Measurements from ENCODE around the gene MFN1.

The MFN1 gene

GRCh38 chr3:179347345-179348194 is at the start of gene MFN1:
MFN1 (plus strand) TSS chr3:179347709; CDS start chr3:179348852, 1,143 bp downstream.
- DNase-seq (ENCODE audit: extremely low read depth, insufficient read length) = peak; percentile 87

GRCh38 chr3:179297971-179298725 is 49.4 kb upstream of the MFN1 start:
- no peak for TF ChIP-seq CTCF (IDR thresholded peaks at IDR 0.05; ENCODE audit: insufficient read depth, low read length, poor library complexity, severe bottlenecking)
- DNase-seq (ENCODE audit: extremely low read depth, insufficient read length) = no peak
- no peaks in the 10 kb centered on the region for H3K27me3 ChIP-seq (replicated peaks; ENCODE audit: control insufficient read depth, insufficient read depth, low read length)
- no peak overlapping the region for H3K4me3 ChIP-seq (replicated peaks; ENCODE audit: low read depth, low read length)
- H3K36me3 ChIP-seq (ENCODE audit: control insufficient read depth, insufficient read depth, low read length) = no peaks in the 10 kb centered on the region

More at GRCh38 chr3:179347345-179348194, at the start of gene MFN1:
- peaks cover 3% of the 10 kb centered on the region for H3K36me3 ChIP-seq (ENCODE audit: control insufficient read depth, insufficient read depth, low read length)
- no peak for TF ChIP-seq CTCF (IDR thresholded peaks at IDR 0.05; ENCODE audit: insufficient read depth, low read length, poor library complexity, severe bottlenecking)
- peak within 1 kb of the TSS; percentile 94 for H3K4me3 ChIP-seq (replicated peaks; ENCODE audit: low read depth, low read length)
- H3K27me3 ChIP-seq (replicated peaks; ENCODE audit: control insufficient read depth, insufficient read depth, low read length) = no peaks in the 10 kb centered on the region

- no peaks in the 10 kb centered on the region for H3K27me3 ChIP-seq (replicated peaks; ENCODE audit: control insufficient read depth, insufficient read depth, low read length)
- H3K4me3 ChIP-seq (replicated peaks; ENCODE audit: low read depth, low read length) = no peak overlapping the region
- TF ChIP-seq CTCF (IDR thresholded peaks at IDR 0.05; ENCODE audit: insufficient read depth, low read length, poor library complexity, severe bottlenecking) = no peak
- H3K36me3 ChIP-seq (ENCODE audit: control insufficient read depth, insufficient read depth, low read length) = no peaks in the 10 kb centered on the region
- DNase-seq (ENCODE audit: extremely low read depth, insufficient read length) = no peak
These were observed 48.2 kb upstream of the MFN1 start for GRCh38 chr3:179299316-179299715.

- no peak for TF ChIP-seq CTCF (IDR thresholded peaks at IDR 0.05; ENCODE audit: insufficient read depth, low read length, poor library complexity, severe bottlenecking)
- no peaks in the 10 kb centered on the region for H3K27me3 ChIP-seq (replicated peaks; ENCODE audit: control insufficient read depth, insufficient read depth, low read length)
- H3K4me3 ChIP-seq (replicated peaks; ENCODE audit: low read depth, low read length) = no peak overlapping the region
- H3K36me3 ChIP-seq (ENCODE audit: control insufficient read depth, insufficient read depth, low read length) = no peaks in the 10 kb centered on the region
- DNase-seq (ENCODE audit: extremely low read depth, insufficient read length) = no peak
These were observed 47.4 kb upstream of the MFN1 start for GRCh38 chr3:179299999-179300613.

- no peak for DNase-seq (ENCODE audit: extremely low read depth, insufficient read length)
- no peaks in the 10 kb centered on the region for H3K36me3 ChIP-seq (ENCODE audit: control insufficient read depth, insufficient read depth, low read length)
- no peak overlapping the region for H3K4me3 ChIP-seq (replicated peaks; ENCODE audit: low read depth, low read length)
- no peak for TF ChIP-seq CTCF (IDR thresholded peaks at IDR 0.05; ENCODE audit: insufficient read depth, low read length, poor library complexity, severe bottlenecking)
- no peaks in the 10 kb centered on the region for H3K27me3 ChIP-seq (replicated peaks; ENCODE audit: control insufficient read depth, insufficient read depth, low read length)
These were observed 45.9 kb upstream of the MFN1 start for GRCh38 chr3:179301645-179302044.
